Stimulated activated CD4-positive, alpha-beta T cell treated with anti-CD3 and anti-CD28 coated beads, Interleukin-4, amount 100 ng/mL, for 4 hours (primary cell): Measurements from ENCODE around the gene AKAP13.
"Not testable (repeated sequence)": the region's sequence is repeated elsewhere in the genome, so short reads cannot be mapped to it uniquely, and the experiment has no call there.

Experiments used
- DNase-seq, 2 experiments: peaks; one replicate each; pipeline ENCODE4 v3.0.0-alpha.2; 2020

AKAP13 gene

DNA sequence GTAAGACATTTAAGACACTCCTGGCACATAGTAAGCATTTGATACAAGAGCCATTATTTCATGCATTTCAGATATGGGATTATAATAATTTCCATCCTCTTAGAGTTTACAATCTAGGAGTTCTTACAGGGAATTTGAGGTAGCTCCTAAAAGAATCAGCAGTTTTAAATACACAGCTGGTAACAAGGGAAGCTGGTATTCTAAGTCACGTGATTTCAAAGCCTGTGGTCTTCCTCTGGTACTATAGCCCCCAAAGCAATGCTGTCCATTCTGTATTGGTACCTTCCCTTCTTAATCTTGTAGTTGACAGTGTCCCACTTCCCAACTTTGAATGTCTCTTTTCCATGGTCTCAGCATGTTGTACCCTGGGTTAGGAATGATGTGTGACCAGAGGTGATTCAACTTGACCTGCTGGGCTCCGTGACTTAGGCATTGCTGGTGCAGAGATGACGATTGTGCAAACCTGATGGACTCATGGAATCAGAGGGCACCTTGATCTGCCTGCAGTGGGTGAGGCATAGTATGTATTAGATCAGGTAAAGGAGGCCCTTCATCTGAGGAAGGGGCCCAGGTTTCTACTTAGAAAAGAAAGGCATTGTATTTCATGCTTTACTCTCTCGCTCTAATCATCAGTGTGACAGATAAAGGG, 122.9 kb downstream of the AKAP13 start:
- no peak for DNase-seq

DNA sequence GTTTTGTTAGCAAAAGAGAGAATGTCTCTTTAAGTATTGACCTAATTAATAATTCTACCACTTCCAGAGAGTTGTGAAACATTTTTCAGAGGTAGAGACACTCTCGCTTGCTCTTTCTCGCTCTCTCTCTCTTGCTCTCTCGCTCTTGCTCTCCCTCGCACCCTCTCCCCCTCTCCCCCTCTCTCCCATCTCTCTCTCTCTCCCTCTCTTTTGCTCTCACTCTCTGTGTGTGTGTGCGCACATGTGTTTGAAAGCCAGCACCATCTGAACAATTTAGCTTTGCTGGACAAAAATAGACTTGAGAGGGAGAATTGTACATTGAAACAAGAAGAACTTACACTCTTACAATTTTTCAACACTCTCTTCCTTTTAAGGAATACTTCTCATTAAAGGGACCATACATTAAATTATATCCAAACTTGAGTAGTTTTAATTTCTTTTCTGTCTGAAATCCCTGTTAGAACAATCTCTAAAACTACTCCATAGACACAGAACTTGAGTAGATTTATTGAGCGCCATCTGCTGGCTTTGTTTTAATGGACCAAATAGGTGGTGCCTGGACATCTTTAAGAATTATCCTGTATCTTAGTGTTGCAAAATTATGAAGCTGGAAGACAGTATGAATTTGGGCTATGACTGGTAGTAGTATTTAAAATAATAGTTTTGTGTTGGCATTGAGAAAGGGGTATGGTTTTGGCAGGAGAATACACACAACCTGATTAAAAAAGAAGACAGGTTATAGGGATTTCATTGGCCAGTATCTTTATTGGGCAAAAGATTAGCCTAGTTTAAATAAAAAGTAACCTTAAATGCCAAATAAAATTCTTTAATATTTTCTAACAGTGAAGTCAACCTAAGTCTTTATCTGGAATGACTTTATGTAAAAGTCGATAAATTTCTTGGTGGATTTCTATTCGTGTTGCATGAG, 124.6 kb downstream of the AKAP13 start:
- peak; percentile 10 to 13 for DNase-seq

DNA sequence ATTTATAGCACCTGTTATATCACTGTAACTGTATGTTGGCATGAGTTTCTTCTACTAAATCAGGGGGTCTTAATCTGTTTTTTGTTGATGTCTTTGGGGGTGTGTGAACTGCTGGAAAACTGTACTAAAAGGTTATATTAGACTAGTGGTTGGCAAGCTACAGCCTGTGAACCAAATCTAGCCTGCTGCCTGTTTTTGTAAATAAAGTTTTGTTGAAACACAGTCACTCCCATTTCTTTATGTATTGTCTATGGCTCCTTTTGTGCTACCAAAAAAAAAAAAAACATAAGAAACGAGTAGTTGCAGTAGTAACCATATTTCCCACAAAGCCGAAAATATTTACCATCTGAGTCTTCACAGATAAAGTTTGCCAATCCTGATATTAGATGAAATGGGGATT, 126.7 kb downstream of the AKAP13 start:
- DNase-seq = no peak

DNA sequence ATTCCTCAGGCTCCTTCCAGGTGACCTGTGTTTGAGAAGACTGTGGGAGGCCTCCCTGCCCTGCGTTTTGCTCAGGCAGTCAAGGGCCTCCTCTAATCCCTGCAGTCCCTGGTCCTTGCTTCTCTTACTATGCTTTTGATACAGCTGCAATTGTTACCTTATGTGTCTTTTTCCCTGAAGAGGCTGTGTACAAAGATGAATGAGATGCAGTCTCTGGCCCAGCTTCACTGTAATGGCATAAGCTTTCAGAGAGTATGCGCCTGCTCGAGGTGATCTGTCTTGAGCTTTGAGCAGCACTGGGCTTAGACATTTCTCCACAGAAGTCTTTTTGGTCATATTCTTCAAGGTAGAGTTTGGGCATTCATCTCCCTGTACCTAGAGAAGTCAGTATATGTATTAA, 129.6 kb downstream of the AKAP13 start:
- DNase-seq = no peak

DNA sequence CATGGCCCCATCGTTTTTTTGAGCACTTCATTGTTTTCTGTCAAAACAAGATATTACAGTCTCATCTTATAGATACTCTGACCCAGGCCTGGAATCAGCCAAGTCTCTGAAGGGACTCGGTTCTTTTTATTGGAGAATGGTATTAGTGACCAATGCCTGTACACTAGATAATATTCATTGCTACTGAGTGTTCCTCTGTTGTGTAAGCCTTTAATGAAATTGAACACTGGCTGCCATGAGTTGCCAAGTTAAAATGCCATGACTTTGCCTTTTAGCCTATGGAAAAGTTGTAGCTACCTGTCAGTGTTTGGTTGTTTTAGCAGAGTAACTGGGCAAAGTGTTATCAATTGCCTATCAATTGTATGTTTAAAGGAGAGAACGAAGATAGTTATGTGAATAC, 134.0 kb downstream of the AKAP13 start:
- no peak for DNase-seq

DNA sequence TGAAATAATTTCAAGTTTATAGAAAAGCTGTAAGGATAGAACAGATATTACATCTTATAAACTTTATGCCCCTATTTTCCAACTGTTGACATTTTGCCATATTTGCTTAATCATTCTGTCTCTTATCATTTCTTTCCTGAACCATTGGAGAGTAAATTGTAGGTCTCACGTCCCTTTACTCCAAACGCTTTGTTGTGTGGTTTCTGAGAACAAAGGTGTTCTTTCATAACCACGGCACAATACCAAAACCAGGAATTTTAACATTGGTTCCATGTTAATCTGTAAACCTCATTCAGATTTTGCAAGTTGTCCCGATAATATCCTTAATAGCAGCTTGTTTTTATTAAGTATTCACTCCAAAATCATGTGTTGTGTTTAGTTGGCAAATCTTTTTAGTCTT, 134.8 kb downstream of the AKAP13 start:
- no peak for DNase-seq

DNA sequence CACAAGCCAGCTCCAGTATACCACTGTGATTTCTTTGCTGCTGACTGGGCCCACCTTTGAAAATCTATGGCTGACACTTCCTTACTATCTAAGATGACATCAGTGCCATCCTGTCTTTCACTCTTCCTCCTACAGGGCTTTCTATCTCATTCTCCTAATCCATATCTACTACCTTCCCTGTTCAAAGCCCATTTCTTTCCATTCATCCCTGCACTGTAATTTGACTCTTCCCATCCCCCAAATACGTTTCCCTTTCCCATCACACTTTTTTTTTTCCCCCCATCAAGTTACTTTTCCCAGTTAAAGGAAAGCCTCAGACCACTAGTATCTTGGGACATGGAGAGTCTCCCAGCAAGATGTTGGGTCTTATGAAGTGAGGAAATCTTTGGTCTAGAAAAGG, 136.7 kb downstream of the AKAP13 start:
- DNase-seq = no peak

DNA sequence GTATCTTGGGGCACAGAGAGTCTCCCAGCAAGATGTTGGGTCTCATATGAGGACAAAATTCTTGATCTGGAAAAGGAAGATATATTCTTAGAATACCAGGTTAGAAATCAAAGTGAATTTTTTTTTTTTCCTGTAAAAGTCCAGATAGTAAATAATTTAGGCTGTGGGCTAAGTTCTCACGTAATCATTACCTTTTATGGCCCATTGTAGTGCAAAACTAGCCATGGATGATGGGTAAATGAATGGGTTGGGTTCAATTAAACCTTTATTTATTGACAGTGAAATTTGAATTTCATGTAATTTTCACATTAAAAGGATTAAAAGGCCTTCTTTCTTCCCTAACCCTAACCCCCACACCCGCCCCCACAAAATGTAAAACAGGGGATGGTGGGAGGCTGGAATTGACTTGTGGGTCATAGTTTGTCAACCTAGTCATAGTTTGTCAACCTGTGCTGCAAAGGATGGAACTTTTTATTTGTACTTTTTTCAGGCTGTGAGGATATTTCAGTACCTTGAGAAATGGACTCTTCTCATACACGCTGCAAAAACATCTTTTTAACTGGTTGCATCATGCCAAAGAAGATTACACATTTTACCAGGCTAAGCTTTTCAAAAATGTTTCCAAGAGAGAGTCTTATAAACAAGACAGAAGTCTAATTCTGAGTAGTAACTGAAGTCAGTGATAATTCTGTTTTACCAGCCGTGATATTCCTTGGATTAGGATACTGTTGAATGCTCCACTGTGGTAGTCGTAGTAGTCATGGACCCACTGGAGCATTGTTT, 138.8 kb downstream of the AKAP13 start:
- DNase-seq = no peak

DNA sequence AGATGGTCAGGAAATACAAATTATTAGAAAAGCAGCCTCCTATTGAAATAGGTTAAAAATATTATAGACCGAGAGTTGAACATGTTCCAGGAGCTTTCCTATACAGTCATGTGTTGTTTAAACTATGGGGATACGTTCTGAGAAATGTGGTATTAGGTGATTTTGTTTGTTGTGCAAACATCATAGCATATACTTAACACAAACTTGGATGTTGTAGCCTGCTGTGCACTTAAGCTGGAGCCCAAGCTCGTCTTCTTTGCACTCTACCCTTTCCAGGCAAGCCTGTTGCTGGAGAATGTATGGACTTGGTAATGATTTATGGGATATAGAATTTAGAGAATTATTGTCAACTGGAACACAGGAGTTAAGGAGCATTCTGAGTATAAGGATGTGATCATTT, 140.2 kb downstream of the AKAP13 start:
- DNase-seq = no peak

DNA sequence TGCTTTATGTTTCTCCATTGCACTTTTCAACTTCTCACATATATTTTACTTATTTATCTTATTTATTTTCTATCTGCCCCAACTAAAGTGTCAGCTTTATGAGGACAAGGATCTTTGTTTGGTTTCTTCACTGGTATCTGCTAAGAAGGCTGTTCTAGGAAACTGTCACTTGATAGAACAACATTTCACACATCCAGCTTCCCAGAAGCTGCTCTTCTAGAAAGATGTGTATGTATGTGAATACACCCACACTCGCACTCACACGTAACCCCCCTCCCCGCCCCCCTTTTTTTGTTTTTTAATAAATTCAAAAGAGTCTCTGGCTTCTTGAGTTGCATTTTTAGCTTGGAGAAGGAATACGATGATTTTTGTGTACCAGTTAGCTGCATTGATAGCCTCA, 143.1 kb downstream of the AKAP13 start:
- no peak for DNase-seq

DNA sequence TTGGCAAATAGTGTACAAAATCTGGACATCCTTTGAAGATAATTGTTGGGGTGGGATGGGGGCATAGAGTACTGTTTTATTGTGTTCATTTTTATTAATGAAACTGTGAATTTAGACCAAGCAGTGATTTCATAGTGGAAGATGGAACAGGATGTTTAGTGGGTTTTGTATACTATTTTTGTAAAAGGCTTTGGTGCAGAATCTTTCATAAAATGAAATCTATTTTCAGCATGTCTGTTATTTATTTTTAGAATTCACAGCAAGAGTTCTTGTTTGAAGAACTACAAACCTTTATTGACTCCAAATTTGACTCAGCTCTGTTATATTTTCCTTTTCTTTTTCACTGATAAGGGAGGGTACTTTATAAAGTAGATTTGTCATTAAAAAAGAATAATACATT, 145.4 kb downstream of the AKAP13 start:
- DNase-seq = no peak

DNA sequence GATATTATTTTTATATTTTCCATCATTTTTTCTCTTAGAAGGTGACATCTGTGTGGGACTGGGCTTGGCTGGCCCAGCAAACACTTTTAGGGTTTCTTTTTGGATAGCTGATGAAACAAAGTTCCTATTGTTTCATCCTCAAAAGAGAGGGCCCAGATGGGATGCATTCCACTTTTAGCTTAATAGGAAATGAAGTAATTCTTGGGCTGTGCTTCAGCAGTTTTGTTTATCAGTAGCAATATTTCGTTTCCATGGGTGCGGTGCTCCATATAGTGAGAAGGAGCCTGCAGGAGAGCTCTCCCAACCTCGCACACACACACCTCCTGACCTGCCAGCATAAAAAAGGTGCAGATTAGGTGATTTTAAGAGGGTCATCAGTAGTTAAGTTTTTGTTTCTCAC, 147.5 kb downstream of the AKAP13 start:
- no peak for DNase-seq

DNA sequence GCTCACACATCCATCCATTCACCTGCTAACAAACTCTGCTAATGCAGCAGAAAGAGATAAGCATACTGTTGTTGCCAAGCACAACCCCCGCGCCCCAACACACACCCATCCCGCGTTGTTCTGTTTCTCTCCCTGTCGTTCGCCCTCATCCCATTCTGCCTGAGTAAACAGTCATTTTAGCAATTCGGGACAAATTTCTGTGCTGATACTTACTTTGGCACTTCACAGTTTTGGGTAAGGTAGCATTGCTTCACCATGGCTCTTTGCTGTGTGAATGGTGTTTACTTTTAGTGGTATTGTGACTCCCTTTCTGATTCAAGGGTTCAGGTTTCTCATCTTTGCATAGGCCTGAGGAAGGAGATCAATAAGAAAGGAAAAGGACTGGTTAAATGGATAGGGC, 149.7 kb downstream of the AKAP13 start:
- no peak for DNase-seq

DNA sequence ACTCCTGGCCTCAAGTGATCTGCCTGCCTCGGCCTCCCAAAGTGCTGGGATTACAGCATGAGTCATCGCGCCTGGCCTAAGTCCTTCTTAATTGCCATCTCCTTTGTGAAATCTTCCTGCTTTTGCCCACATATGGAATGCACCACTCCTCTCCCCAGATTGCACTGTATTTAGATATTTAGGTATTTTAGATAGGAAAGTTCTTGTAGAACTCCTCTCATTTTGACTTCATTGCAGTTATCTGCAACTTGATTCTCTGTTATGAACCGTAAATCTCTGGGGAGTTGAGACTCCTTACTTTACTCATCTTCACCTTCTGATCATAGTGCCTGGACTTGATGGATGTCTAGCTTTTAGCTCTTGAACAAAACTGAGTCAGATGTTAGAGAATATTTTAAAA, 150.7 kb downstream of the AKAP13 start:
- DNase-seq = no peak

DNA sequence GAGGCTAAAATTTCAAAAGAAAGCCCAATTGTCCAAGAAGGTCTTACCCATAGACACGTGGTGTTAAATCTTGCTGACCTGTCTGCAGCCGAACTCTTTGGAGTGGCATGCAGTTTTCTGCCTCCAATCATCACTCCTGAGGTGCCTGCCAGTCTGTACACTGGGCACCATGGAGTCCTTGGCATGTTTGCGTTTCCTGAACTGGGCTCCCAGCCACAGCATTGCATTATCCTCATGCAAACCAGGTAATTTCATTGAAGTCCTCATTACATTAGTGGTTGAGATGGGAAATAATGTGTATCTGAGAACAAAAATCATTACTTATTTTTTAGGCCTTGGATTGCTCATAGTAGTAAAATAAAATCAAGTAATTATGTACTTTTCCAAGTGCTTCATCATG, 152.3 kb downstream of the AKAP13 start:
- no peak for DNase-seq

DNA sequence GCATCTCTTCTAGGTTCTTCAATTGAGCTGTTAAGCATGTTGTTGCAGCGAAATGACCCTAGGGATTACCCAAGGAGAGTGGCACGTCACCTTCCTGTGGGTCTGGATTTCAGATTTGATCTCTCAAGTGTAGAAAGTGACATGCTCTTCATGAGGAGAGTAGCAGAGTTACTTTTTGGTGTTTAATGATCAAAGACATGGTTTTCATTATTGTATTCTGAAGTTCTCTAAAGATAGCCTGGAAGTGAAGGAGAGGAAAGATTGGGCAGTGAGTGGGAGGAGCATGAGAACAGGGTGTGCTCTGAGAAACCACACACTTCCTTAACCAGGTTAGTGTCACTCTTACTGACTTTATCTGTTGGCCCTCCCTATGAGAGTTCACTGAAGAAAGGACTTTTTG, 153.6 kb downstream of the AKAP13 start:
- no peak for DNase-seq

DNA sequence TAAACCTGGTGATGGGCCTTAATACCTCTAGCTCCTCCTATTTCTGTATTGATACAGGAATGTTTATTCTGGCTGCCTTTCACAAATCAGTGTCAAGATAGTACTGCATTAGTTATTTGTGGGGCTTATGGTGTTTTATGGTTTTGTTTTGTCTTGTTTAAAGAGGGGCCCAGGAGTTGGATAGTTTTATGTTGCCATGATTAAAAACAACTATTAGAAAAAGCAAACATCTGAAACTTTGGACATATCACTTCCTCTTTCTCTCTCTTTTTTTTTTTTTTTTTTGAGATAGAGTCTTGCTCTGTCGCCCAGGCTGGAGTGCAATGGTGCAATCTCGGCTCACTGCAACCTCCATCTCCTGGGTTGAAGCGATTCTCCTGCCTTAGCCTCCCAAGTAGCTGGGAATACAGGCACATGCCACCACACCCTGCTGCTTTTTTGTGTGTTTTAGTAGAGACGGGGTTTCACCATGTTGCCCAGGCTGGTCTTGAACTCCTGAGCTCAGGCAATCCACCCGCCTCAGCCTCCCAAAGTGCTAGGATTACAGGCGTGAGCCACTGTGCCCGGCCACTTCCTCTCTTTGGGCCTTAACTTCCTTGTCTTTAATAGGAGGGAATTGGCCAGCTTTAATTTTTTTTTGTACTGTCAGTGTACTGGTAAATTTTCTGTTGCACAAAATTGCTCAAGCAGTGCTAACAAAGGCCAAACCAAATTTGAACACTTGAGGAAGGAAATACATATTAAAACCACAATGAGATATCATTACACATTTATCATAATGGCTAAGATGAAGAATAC, 155.3 kb downstream of the AKAP13 start:
- DNase-seq = not testable (repeated sequence)

DNA sequence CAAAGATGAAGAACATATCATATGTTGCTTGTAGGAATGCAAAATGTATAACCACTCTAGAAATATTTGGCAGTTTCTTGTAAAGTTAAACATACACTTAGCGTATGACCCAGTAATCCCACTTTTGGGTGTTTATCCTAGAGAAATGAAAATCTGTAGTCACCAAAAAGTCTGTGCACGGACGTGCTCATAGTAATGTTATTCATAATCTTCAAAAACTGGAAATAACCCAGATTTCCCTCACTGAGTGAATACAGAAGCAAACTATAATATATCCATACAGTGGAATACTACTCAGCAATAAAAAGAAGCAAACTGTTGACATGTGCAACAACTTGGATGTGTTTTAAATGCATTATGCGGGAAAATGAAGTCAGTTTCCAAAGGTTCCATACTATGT, 155.9 kb downstream of the AKAP13 start:
- no peak for DNase-seq

DNA sequence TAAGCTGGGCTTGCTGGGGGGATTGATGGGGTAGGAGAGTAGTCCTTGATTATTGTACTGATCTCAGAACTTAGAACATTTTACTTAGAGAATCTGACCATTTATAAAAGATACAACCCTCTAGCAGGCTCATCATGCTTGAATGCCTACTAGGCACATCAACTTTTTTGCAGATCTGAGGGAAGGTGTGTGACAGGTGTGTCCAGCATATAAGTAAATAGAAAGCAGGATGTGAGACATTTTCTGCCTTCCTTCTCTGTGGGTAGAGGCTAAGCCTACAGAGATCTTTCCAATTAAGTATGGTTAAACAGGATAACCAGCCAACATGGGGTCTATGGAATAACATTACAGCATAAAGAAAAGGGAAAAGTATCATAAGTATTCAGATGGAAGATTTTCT, 159.1 kb downstream of the AKAP13 start:
- DNase-seq = no peak

DNA sequence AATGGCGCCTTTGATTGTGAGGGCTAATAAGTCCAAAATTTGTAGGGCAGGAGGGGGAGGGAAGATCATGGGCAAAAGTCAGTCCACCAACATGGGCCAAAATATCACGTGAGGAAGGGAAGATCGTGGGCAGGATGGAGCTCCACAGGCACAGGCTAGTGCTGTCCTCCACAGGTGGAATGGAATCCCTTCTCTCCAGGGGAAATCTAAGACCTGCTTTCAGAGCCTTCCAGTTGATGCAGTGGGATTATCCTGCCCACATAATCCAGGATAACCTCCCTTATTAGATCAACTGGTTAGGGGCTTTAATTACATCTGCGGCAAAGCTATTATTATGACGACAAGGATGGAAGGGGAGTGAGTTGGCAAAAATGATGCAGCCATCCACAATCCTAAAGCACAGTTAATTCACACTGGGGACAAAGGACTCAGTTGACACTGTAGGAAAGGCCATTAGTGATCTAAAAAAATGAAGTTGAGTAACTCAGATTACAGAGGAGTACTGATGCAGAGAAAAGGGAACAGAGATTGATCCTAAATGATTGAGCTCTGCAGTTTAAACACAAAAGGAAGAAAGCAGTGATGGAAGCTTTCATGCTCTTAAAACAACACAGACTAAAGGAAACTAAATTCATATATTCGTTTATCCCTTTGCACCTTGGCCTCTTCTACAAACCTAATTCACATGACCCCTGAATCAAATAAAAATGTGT, 159.8 kb downstream of the AKAP13 start:
- no peak for DNase-seq

DNA sequence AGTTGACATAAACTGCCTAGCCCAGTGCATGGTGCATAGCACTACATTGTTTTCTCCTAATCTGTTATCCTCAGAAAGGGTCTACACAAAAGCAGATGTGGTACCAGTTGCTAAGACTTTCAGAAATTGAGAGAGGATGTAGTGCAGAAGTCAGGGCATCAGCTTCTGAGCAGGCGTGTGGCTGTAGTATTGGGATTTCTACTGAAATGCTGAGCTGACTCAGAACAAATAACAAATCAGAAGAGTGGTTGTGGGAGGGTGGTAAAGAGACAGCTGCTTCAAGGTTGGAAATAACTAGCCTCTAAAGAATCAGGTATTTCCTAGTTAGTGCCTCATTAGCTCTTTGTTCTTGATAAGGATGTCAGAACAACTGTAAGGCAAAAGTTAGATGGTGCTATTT, 161.3 kb downstream of the AKAP13 start:
- no peak for DNase-seq

DNA sequence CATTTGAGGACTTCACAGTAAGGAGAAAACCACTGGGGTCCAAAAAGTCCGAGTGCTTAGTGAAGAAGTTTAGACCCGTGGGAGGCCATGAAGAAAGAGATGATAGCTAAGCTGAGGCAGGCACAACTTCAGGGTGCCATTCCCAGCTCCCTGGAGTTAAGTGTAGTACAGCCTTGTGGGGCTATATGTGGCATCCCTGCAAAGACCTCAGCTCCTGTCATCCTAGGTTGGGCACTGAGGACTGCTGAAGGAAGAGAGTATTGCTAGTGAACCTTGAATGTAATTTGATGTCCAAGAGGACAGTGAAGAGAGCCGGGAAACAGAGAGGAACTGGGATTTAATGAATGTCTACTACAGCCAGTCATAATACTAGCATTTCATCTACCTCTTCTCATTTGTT, 162.1 kb downstream of the AKAP13 start:
- no peak for DNase-seq
